Transverse colon (tissue), 3 donors: ENCODE data around the gene SSC5D.
"Not testable (repeated sequence)": the region's sequence is repeated elsewhere in the genome, so short reads cannot be mapped to it uniquely, and the experiment has no call there.

ENCODE experiments used
- POLR2A ChIP-seq: fragments of 450-650 bp; IDR thresholded peaks from one replicate; pipeline ENCODE4 v1.6.1; 2016; ENCODE audit warnings: antibody characterized with exemption, mild to moderate bottlenecking, moderate library complexity
- TF ChIP-seq, protein P1 (sequence below), 5 experiments: fragments of 200-600 bp in 3 of 5; fragments of 450-650 bp in 2 of 5; sonication (generic) in 3 of 5; IDR thresholded peaks; 1 replicate in 2 of 5; 2 replicates in 3 of 5; pipeline ENCODE4 v1.5.1; 2016 to 2017; ENCODE audit warnings: antibody characterized with exemption in 5 of 5, inconsistent platforms in 3 of 5, mild to moderate bottlenecking in 2 of 5, moderate library complexity in 1 of 5

DNA sequence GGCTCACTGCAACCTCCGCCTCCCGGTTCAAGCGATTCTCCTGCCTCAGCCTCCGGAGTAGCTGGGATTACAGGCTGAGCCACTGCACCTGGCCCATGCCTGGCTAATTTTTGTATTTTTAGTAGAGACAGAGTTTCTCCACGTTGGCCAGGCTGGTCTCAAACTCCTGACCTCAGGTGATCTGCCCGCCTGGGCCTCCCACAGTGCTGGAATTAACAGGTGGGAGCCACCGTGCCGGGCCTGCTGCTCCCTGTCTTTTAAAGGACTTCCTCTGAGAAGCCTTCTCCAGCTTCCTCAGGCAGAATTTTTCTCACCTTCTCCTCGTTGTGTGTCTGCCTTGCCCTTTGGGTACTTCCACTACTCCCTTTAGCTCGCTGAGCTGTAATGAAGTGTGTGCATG, 8.6 kb downstream of the SSC5D start:
- TF ChIP-seq POLR2A, result not testable (repeated sequence)
- TF ChIP-seq, protein P1, sequence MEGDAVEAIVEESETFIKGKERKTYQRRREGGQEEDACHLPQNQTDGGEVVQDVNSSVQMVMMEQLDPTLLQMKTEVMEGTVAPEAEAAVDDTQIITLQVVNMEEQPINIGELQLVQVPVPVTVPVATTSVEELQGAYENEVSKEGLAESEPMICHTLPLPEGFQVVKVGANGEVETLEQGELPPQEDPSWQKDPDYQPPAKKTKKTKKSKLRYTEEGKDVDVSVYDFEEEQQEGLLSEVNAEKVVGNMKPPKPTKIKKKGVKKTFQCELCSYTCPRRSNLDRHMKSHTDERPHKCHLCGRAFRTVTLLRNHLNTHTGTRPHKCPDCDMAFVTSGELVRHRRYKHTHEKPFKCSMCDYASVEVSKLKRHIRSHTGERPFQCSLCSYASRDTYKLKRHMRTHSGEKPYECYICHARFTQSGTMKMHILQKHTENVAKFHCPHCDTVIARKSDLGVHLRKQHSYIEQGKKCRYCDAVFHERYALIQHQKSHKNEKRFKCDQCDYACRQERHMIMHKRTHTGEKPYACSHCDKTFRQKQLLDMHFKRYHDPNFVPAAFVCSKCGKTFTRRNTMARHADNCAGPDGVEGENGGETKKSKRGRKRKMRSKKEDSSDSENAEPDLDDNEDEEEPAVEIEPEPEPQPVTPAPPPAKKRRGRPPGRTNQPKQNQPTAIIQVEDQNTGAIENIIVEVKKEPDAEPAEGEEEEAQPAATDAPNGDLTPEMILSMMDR (IDR thresholded peaks at IDR 0.05), result not testable (repeated sequence)
